Ishikawa (cell line): ENCODE data around the gene PSMB5.

Experiments
- CEBPB ChIP-seq: IDR thresholded peaks from 2 replicates; pipeline ENCODE4 v1.6.1; 2012
- CREB1 ChIP-seq: IDR thresholded peaks from 2 replicates; pipeline ENCODE4 v1.6.1; 2012; ENCODE audit warnings: low read depth
- EGR1 ChIP-seq: IDR thresholded peaks from 2 replicates; pipeline ENCODE4 v1.6.1; 2012
- EP300 ChIP-seq: IDR thresholded peaks from 2 replicates; pipeline ENCODE4 v1.6.1; 2012; ENCODE audit warnings: borderline replicate concordance
- FOXM1 ChIP-seq: IDR thresholded peaks from 2 replicates; pipeline ENCODE4 v1.6.1; 2012; ENCODE audit warnings: low read depth, borderline replicate concordance
- NFIC ChIP-seq: IDR thresholded peaks from 2 replicates; pipeline ENCODE4 v1.6.1; 2012
- RAD21 ChIP-seq: IDR thresholded peaks from 2 replicates; pipeline ENCODE4 v1.6.1; 2012; ENCODE audit warnings: low read depth
- REST ChIP-seq: IDR thresholded peaks from 2 replicates; pipeline ENCODE4 v1.6.1; 2012; ENCODE audit warnings: low read depth, mild to moderate bottlenecking
- TAF1 ChIP-seq: IDR thresholded peaks from 2 replicates; pipeline ENCODE4 v1.6.1; 2012; ENCODE audit warnings: low read depth, mild to moderate bottlenecking
- TCF12 ChIP-seq: IDR thresholded peaks from 2 replicates; pipeline ENCODE4 v1.6.1; 2012; ENCODE audit warnings: low read depth
- TEAD4 ChIP-seq: IDR thresholded peaks from 2 replicates; pipeline ENCODE4 v1.6.1; 2012
- YY1 ChIP-seq: IDR thresholded peaks from 2 replicates; pipeline ENCODE4 v1.6.1; 2012; ENCODE audit warnings: low read depth
- ZBTB7A ChIP-seq: IDR thresholded peaks from 2 replicates; pipeline ENCODE4 v1.6.1; 2012; ENCODE audit warnings: low read depth
- TF ChIP-seq, protein P1 (sequence below): IDR thresholded peaks from 2 replicates; pipeline ENCODE4 v1.6.1; 2012
- TF ChIP-seq, protein P2 (sequence below): IDR thresholded peaks from 2 replicates; pipeline ENCODE4 v1.6.1; 2012

PSMB5 gene

GRCh38 chr14:22981090-22981875 lies 53.4 kb downstream of the PSMB5 start:
- TF ChIP-seq YY1 (no peak), FOXM1 (no peak), RAD21 (no peak), TCF12 (peak; percentile 32; the same call in 1 of the 2 replicates), ZBTB7A (peak; percentile 65; the same call in 1 of the 2 replicates), TAF1 (peak; percentile 61; the same call in 1 of the 2 replicates), NFIC (0 out of 2 replicates have a peak, but pooled peaks have one; percentile 7), TEAD4 (no peak)

- peak; percentile 3; the same call in 1 of the 2 replicates for TF ChIP-seq TCF12
- no peak for TF ChIP-seq RAD21
- peak; percentile 96 for TF ChIP-seq TEAD4
- no peak; the same call in 1 of the 2 replicates for TF ChIP-seq EGR1
Measured at GRCh38 chr14:22980672-22981089, 54.0 kb downstream of the PSMB5 start.

- TF ChIP-seq FOXM1: no peak
- no peak for TF ChIP-seq ZBTB7A
- TF ChIP-seq CREB1: no peak
- no peak for TF ChIP-seq EP300
- TF ChIP-seq, protein P1, sequence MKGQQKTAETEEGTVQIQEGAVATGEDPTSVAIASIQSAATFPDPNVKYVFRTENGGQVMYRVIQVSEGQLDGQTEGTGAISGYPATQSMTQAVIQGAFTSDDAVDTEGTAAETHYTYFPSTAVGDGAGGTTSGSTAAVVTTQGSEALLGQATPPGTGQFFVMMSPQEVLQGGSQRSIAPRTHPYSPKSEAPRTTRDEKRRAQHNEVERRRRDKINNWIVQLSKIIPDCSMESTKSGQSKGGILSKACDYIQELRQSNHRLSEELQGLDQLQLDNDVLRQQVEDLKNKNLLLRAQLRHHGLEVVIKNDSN: no peak
- no peak for TF ChIP-seq RAD21
- no peak for TF ChIP-seq YY1
- no peak for TF ChIP-seq NFIC
- no peak for TF ChIP-seq CEBPB
- no peak for TF ChIP-seq TCF12
- TF ChIP-seq TAF1: no peak
Measured at GRCh38 chr14:22979748-22980392, 54.8 kb downstream of the PSMB5 start.

DNA sequence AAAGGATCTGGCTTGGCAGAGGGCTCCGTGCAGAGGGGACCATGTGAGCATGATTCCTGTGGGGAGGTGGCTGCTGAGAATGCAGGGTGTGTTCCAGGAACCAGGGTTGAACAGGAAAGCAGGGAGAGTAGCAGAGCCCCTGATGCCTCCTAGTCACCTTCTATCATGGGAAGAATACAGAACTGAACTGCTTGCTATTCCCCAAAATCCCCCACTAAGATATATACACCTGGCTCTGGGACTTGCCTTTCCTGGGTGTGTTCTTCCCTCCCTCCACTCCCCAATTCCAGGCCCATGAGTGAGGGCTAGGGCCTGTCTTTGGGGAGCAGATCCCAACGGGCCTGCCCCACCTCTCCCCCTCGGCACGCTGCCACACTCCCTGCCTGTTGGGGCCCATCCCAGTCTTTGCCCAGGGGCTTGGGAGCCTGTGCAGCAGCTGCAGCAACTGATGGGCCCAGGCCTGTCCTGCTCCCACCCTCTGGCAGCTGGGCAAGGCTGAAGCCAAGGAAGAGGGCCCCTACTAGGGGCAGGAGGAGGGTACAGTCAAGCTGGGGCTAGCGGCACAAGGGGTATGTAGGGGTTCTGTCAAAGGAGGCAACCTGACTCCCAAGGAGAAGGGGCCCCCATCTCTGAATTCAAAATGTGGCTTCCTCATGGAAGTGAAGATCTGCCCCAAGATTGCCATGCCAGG lies 55.6 kb downstream of the PSMB5 start:
- no peak for TF ChIP-seq YY1

- TF ChIP-seq CEBPB (no peak), FOXM1 (no peak)
Measured at GRCh38 chr14:22978487-22978837, 56.2 kb downstream of the PSMB5 start.

- TF ChIP-seq YY1: no peak
- peak; percentile 44; the same call in 1 of the 2 replicates for TF ChIP-seq EP300
- TF ChIP-seq TEAD4: peak; percentile 96
- TF ChIP-seq, protein P1: no peak
- TF ChIP-seq NFIC: peak; percentile 30; the same call in 1 of the 2 replicates
- TF ChIP-seq, protein P2, sequence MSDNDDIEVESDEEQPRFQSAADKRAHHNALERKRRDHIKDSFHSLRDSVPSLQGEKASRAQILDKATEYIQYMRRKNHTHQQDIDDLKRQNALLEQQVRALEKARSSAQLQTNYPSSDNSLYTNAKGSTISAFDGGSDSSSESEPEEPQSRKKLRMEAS: 0 out of 2 replicates have a peak, but pooled peaks have one; percentile 20
- TF ChIP-seq CREB1: no peak
- no peak for TF ChIP-seq CEBPB
- TF ChIP-seq ZBTB7A: peak; percentile 73; the same call in 1 of the 2 replicates
- peak; percentile 35; the same call in 1 of the 2 replicates for TF ChIP-seq TCF12
- TF ChIP-seq TAF1: no peak
- no peak for TF ChIP-seq FOXM1
Measured at GRCh38 chr14:22977684-22978486, 56.8 kb downstream of the PSMB5 start.

- TF ChIP-seq, protein P2: no peak
- TF ChIP-seq YY1: no peak
- TF ChIP-seq CREB1: no peak
- TF ChIP-seq EGR1: no peak
- TF ChIP-seq CEBPB: no peak
- no peak for TF ChIP-seq FOXM1
- TF ChIP-seq ZBTB7A: no peak
- no peak for TF ChIP-seq REST
- TF ChIP-seq TCF12: no peak
- TF ChIP-seq NFIC: no peak
- TF ChIP-seq TAF1: no peak
- TF ChIP-seq, protein P1: no peak
- no peak for TF ChIP-seq TEAD4
- no peak for TF ChIP-seq EP300
- no peak for TF ChIP-seq RAD21
Measured at GRCh38 chr14:22977434-22977683, 57.3 kb downstream of the PSMB5 start.
